D721Med (cell line): Measurements from ENCODE around the gene PSMC3.

ENCODE experiments used
- DNase-seq: peaks from one replicate; pipeline ENCODE4 v3.0.0; 2011; ENCODE audit warnings: low spot score; ENCODE audit not compliant: insufficient read length
- FAIRE-seq: peaks from 2 replicates; lab custom pipeline; 2011; peaks lifted over from hg19 to GRCh38; lab: Jason Lieb, UNC
- TF ChIP-seq, protein P1 (sequence below): IDR thresholded peaks from 2 replicates; pipeline ENCODE4 v1.5.1; 2012; ENCODE audit warnings: mild to moderate bottlenecking, control low read depth; ENCODE audit not compliant: insufficient read depth; ENCODE audit errors: missing control alignments

The PSMC3 gene

DNA sequence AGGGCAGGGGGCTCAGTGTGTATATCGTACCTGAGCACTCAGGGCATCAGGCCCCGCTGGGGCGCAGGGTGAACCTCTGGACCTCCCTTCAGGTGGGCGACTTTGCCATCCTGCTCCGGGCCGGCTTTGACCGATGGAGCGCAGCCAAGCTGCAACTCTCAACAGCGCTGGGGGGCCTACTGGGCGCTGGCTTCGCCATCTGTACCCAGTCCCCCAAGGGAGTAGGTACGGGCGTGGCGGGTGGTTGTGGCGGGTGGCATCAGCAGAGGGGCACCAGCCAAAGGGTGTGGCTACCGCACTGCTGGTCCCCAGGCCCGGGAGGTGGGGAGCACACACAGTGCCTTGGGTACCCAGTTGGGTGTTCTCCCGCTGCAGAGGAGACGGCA lies 11.6 kb downstream of the PSMC3 start:
- TF ChIP-seq, protein P1, sequence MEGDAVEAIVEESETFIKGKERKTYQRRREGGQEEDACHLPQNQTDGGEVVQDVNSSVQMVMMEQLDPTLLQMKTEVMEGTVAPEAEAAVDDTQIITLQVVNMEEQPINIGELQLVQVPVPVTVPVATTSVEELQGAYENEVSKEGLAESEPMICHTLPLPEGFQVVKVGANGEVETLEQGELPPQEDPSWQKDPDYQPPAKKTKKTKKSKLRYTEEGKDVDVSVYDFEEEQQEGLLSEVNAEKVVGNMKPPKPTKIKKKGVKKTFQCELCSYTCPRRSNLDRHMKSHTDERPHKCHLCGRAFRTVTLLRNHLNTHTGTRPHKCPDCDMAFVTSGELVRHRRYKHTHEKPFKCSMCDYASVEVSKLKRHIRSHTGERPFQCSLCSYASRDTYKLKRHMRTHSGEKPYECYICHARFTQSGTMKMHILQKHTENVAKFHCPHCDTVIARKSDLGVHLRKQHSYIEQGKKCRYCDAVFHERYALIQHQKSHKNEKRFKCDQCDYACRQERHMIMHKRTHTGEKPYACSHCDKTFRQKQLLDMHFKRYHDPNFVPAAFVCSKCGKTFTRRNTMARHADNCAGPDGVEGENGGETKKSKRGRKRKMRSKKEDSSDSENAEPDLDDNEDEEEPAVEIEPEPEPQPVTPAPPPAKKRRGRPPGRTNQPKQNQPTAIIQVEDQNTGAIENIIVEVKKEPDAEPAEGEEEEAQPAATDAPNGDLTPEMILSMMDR, result no peak
- FAIRE-seq, result no peak
- DNase-seq, result no peak

DNA sequence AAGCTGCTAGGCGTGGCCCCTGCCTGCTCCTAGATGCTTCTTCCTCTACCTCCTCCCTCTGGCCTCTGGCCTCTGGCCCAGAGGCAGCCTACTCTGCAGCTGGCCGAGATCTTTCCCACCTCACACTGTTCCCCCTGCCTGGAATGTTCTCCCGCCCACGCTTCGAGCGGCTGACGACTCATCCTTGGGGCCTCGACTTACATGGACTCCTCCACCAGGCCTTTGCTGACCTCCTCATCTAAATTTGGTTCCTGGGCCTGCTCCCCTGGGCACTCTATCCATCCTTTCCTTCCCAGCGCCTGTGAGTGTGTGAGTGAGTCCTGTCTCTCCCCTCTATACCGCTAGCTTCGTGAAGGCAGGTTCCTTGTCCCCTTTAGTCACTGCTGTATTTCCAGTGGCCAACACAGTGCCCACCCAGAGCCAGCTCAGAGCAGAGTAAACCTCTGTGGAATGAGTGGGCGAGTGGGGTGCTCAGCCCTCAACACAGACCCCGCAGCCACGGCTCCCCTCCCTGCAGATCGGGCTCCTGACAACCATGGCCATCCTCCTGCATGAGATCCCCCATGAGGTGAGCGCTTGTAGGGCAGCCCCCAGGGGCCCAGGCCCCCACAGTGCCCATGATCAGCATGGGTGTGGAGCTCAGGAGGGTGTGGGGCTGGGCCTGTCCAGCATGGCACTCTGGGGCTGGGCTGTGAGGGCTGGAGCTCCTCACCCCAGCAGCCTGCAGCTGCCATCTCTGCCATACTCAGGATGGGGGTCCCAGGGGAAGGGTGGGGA lies 12.1 kb downstream of the PSMC3 start:
- no peak for FAIRE-seq
- TF ChIP-seq, protein P1, result no peak
- DNase-seq, result no peak

DNA sequence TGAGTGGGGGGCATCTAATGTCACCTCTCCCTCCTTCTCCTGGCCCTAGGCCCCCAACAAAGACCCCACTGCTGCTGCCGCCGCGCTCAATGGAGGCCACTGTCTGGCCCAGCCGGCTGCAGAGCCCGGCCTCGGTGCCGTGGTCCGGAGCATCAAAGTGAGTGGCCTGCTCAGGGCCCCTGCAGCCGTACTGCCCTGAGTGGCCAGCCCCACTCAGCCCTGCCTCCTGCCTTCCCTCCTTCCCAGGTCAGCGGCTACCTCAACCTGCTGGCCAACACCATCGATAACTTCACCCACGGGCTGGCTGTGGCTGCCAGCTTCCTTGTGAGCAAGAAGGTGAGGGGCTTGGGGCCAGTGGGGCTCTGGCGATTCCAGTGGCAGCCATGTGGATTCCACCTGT lies 12.9 kb downstream of the PSMC3 start:
- TF ChIP-seq, protein P1, result no peak
- DNase-seq, result no peak
- no peak for FAIRE-seq

DNA sequence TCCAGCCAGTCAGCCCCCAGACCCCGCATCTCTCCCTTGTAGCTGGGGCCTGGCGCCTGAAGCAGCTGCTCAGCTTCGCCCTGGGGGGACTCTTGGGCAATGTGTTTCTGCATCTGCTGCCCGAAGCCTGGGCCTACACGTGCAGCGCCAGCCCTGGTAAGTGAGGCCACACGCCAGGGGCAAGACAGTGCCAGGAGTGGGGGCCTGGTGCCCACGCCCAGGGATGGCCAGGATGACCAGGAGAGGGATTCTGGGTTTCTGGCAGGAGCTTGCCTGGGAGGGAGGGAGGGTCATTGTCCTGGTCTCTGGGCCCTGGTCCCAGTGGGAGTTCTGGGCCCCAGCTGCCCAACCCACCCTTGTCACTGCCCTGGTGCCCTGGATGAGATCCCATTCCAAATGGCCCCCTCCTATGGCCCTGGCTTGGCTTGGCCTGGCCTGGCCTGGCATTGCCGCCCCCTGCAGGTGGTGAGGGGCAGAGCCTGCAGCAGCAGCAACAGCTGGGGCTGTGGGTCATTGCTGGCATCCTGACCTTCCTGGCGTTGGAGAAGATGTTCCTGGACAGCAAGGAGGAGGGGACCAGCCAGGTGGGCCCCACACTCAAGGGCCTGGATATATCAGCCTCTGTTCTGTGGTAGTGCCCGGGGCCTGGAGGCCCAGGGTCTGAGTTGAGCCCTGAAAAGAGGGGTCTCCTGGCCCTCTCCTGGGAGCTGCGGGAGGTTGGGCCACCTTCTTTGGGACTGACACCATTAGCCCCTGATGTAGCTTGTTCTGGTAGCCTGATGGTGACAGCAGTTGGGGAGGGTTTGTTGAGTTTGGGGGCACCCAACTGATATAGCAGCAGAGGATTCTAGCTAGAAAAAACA lies 14.1 kb downstream of the PSMC3 start:
- FAIRE-seq, result no peak
- DNase-seq, result peak; percentile 53
- TF ChIP-seq, protein P1, result peak; percentile 61

DNA sequence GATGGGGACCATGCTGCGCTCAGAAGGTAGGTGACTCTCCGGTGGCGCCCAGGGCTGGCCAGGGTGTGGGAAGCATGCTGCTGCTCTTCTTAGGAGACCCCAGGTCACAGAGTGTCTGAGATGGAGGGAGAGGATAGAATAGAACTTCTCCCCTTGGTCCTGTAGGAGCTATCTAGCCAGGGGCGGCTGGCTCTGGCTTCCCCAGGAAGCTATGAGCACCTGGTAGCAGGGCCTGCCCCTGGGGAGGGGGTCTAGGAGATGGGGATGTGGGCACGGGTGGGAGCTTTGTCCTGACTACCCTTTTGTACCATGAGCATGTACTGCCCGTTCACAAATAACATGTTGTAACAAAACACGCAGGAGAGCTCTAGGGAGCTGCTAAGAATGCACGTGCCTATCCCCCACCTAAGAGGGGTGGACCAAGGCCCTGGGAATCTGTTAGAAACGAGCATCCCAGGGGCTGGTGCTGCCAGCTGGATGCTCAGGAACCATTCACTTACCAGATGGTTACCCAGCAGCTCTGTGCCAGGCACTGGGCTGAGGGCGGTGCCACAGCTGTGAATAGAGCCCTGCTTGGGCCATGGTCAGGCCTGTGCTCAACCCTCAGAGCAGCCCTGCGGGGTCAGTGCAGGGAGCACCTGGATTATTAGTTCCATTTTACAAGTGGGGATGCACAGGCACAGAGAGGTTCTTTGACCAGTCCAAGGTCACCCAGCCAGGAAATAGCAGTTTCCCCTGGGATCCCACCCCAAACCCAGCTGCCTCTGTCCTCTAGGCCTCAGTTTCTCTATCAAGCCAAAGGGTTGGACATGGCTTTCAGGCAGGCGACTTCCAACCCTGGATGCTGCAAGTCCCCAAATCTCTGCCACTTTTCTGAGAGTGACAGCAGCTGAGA lies 15.6 kb downstream of the PSMC3 start:
- TF ChIP-seq, protein P1, result no peak
- FAIRE-seq (no peak), DNase-seq (no peak)

DNA sequence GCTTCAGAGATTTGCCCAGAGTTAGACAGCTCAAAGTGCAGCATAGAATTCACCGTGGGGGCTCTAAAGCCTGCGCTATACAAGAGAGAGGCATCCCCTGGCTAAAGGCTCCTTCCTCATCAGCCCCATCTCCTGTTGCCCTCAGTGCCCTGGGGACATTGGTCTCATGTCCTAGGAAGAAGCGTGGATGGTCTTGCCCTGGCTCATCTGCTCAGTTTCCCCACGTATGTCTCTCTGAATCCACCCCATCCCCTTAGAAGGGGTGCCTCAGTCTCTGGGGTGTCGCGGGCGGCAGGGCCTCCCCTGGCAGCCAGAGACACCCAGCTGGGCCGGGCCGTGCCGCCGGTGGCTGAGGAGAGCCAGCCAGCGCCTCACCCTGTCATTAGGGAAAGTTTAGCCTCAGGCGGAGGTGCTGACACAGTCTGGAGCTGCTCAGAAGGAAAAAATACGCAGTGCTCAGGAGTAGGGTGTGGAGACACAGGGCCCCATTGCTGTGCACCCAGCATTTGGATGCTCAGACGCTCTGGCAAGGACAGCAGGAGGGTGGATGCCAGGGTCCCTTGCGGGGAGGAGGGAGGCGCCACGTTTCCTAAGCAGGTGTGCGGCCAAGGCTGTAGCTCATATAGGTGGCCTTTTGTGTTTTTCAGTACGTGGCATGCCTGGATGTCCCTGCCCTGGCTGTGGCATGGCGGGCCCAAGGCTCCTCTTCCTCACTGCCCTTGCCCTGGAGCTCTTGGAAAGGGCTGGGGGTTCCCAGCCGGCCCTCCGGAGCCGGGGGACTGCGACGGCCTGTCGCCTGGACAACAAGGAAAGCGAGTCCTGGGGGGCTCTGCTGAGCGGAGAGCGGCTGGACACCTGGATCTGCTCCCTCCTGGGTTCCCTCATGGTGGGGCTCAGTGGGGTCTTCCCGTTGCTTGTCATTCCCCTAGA lies 16.5 kb downstream of the PSMC3 start:
- FAIRE-seq, result no peak
- TF ChIP-seq, protein P1, result no peak
- no peak for DNase-seq
